ENCODE results near the gene CD2. TPM values are rescaled to one million over a fixed set of nuclear protein-coding genes. Genes with fewer than 3 reads are reported as not detected.

Gene CD2
- polyA plus RNA-seq, 3 donors = 0.89 to 3.6 (median 2.1) TPM

GRCh38 chr1:116795482-116795829 lies 41.2 kb downstream of the CD2 start:
- Mint-ChIP-seq H3K9me3 (peaks cover 0 to 4% (median 0%) of the 10 kb centered on the region in 7 donors), H3K27me3 (ENCODE audit: low read depth in 3 of 3) (peaks cover 0 to 6% (median 2%) of the 10 kb centered on the region in 3 donors), H3K27ac (peak overlapping the region in 4 of 7 donors; percentile 40 to 90 (median 82)), H3K4me3 (no peak overlapping the region), H3K4me1 (peaks cover 38% of the 10 kb centered on the region), H3K36me3 (no peaks in the 10 kb centered on the region)
- Histone ChIP-seq H3K27me3 (ENCODE audit: control insufficient read depth in 2 of 2, insufficient read depth in 2 of 2, low read length in 2 of 2) (no peaks in the 10 kb centered on the region), H4K20me1 (ENCODE audit: insufficient read depth, low read length) (no peaks in the 10 kb centered on the region), H3K79me2 (ENCODE audit: insufficient read depth, low read length) (no peaks in the 10 kb centered on the region), H3K4me2 (replicated peaks; ENCODE audit: extremely low read depth, low read length, poor library complexity, severe bottlenecking) (no peak overlapping the region), H3K4me3 (replicated peaks in 1 of 3; ENCODE audit: low read depth in 2 of 3, low read length in 3 of 3) (no peak overlapping the region), H3K9me3 (replicated peaks in 1 of 2; ENCODE audit: control insufficient read depth in 1 of 2, insufficient read depth in 1 of 2, low read length in 2 of 2) (no peaks in the 10 kb centered on the region), H2AFZ (ENCODE audit: insufficient read depth, low read depth, low read length, poor library complexity, severe bottlenecking) (no peak overlapping the region), H3K36me3 (replicated peaks in 1 of 2; ENCODE audit: control insufficient read depth in 1 of 2, insufficient read depth in 2 of 2, low read length in 2 of 2) (no peaks in the 10 kb centered on the region), H3K27ac (ENCODE audit: low read depth in 1 of 2, low read length in 2 of 2) (peak overlapping the region; percentile 37 to 55), H3K9ac (ENCODE audit: insufficient read depth, low read length, poor library complexity, severe bottlenecking) (no peak overlapping the region), H3K4me1 (ENCODE audit: control insufficient read depth in 1 of 2, insufficient read depth in 2 of 2, low read length in 2 of 2) (peaks cover 27 to 40% of the 10 kb centered on the region in 2 donors)
- 100% methylated on average over 3 of the region's 3 CpGs for WGBS (ENCODE audit: insufficient coverage)
- no peak for TF ChIP-seq CTCF (IDR thresholded peaks at IDR 0.05)
- intact Hi-C loops (cut with micrococcal nuclease) = no loop called here
- DNase-seq = no peak

GRCh38 chr1:116804736-116805135 lies 50.5 kb downstream of the CD2 start:
- Mint-ChIP-seq H3K4me1 (peaks cover 22% of the 10 kb centered on the region), H3K9me3 (no peaks in the 10 kb centered on the region), H3K36me3 (no peaks in the 10 kb centered on the region), H3K27me3 (ENCODE audit: low read depth in 3 of 3) (peaks cover 0 to 1% (median 0%) of the 10 kb centered on the region in 3 donors), H3K4me3 (peak overlapping the region in 1 of 2 donors; percentile 54), H3K27ac (peak overlapping the region in 2 of 7 donors; percentile 50 to 54)
- no peak overlapping the region for H3K4me3 ChIP-seq (replicated peaks in 1 of 3; ENCODE audit: low read depth in 2 of 3, low read length in 3 of 3)
- intact Hi-C loops (cut with micrococcal nuclease) = no loop called here
- no peak overlapping the region for H3K4me2 ChIP-seq (replicated peaks; ENCODE audit: extremely low read depth, low read length, poor library complexity, severe bottlenecking)
- no peaks in the 10 kb centered on the region for H4K20me1 ChIP-seq (ENCODE audit: insufficient read depth, low read length)
- no peaks in the 10 kb centered on the region for H3K79me2 ChIP-seq (ENCODE audit: insufficient read depth, low read length)
- no peak overlapping the region for H3K27ac ChIP-seq (ENCODE audit: low read depth in 1 of 2, low read length in 2 of 2)
- no CpG with 5 or more reads among the region's 2 CpGs for WGBS (ENCODE audit: insufficient coverage)
- H3K4me1 ChIP-seq (ENCODE audit: control insufficient read depth in 1 of 2, insufficient read depth in 2 of 2, low read length in 2 of 2) = peaks cover 6 to 9% of the 10 kb centered on the region in 2 donors
- no peaks in the 10 kb centered on the region for H3K27me3 ChIP-seq (ENCODE audit: control insufficient read depth in 2 of 2, insufficient read depth in 2 of 2, low read length in 2 of 2)
- no peak overlapping the region for H3K9ac ChIP-seq (ENCODE audit: insufficient read depth, low read length, poor library complexity, severe bottlenecking)
- no peaks in the 10 kb centered on the region for H3K9me3 ChIP-seq (replicated peaks in 1 of 2; ENCODE audit: control insufficient read depth in 1 of 2, insufficient read depth in 1 of 2, low read length in 2 of 2)
- no peak overlapping the region for H2AFZ ChIP-seq (ENCODE audit: insufficient read depth, low read depth, low read length, poor library complexity, severe bottlenecking)
- H3K36me3 ChIP-seq (replicated peaks in 1 of 2; ENCODE audit: control insufficient read depth in 1 of 2, insufficient read depth in 2 of 2, low read length in 2 of 2) = no peaks in the 10 kb centered on the region
- no peak for TF ChIP-seq CTCF (IDR thresholded peaks at IDR 0.05)
- peak; percentile 11 to 23 (median 19) for DNase-seq
